Hepatocyte (in vitro differentiated cells): Measurements from ENCODE around the gene WASF3. TPM values are rescaled to one million over a fixed set of nuclear protein-coding genes. Genes with fewer than 3 reads are reported as not detected.

Experiments used
- DNase-seq: peaks from one replicate; pipeline ENCODE4 v3.0.0-alpha.2; 2016; ENCODE audit warnings: low spot score
- H2AFZ ChIP-seq: fragments of 200-600 bp; sonication (generic); 2 replicates; pipeline ENCODE4 v1.6.0; 2016; ENCODE audit warnings: antibody characterized with exemption, mild to moderate bottlenecking
- H3K27ac ChIP-seq: fragments of 200-600 bp; sonication (generic); 2 replicates; pipeline ENCODE4 v1.5.1; 2016; ENCODE audit warnings: mild to moderate bottlenecking
- H3K27me3 ChIP-seq: fragments of 200-600 bp; sonication (generic); 2 replicates; pipeline ENCODE4 v1.6.1; 2016
- H3K36me3 ChIP-seq: fragments of 200-600 bp; sonication (generic); replicated peaks from 2 replicates; pipeline ENCODE4 v1.5.1; 2016; ENCODE audit warnings: low read depth; ENCODE audit not compliant: insufficient read depth
- H3K4me1 ChIP-seq: fragments of 200-600 bp; sonication (generic); 2 replicates; pipeline ENCODE4 v1.5.1; 2016; ENCODE audit warnings: mild to moderate bottlenecking, moderate library complexity; ENCODE audit not compliant: insufficient read depth
- H3K4me2 ChIP-seq: fragments of 200-600 bp; sonication (generic); 2 replicates; pipeline ENCODE4 v1.6.0; 2016
- H3K4me3 ChIP-seq: fragments of 200-600 bp; sonication (generic); 2 replicates; pipeline ENCODE4 v1.5.1; 2016; ENCODE audit warnings: mild to moderate bottlenecking
- H3K79me2 ChIP-seq: fragments of 200-600 bp; sonication (generic); 2 replicates; pipeline ENCODE4 v1.6.0; 2017; ENCODE audit warnings: mild to moderate bottlenecking
- H3K9me2 ChIP-seq: fragments of 200-600 bp; sonication (generic); replicated peaks from 2 replicates; pipeline ENCODE4 v1.6.0; 2017; ENCODE audit warnings: mild to moderate bottlenecking; ENCODE audit not compliant: insufficient read depth
- H3K9me3 ChIP-seq: fragments of 200-600 bp; sonication (generic); 2 replicates; pipeline ENCODE4 v1.5.1; 2016; ENCODE audit warnings: low read depth, mild to moderate bottlenecking
- H4K20me1 ChIP-seq: fragments of 200-600 bp; sonication (generic); 2 replicates; pipeline ENCODE4 v1.6.0; 2016; ENCODE audit warnings: mild to moderate bottlenecking; ENCODE audit not compliant: insufficient read depth, poor library complexity, severe bottlenecking
- EZH2 ChIP-seq: fragments of 200-600 bp; sonication (generic); IDR thresholded peaks from 2 replicates; pipeline ENCODE4 v1.6.1; 2016; ENCODE audit warnings: antibody characterized with exemption, mild to moderate bottlenecking, borderline replicate concordance
- EZH2phosphoT487 ChIP-seq: fragments of 200-600 bp; sonication (generic); IDR thresholded peaks from one replicate; pipeline ENCODE4 v1.6.1; 2018; ENCODE audit warnings: antibody characterized with exemption, mild to moderate bottlenecking, low read depth, moderate library complexity; ENCODE audit not compliant: unreplicated experiment, severe bottlenecking
- WGBS: methylation state at CpG from one replicate; pipeline ENCODE4 v1.1.6; 2016; ENCODE audit warnings: low lambda C conversion rate; ENCODE audit errors: missing lambda C conversion rate; 5-methylcytosine and 5-hydroxymethylcytosine counted together
- polyA plus RNA-seq: library from polyadenylated mRNA; unstranded; fragments of >200 nt; fragmentation: Nextera tagmentation; extraction: Ambion mirVana; gene quantifications from 2 replicates; pipeline ENCODE4 v1.2.1, GENCODE V29; 2016
- total RNA-seq: library from RNA; depleted of rRNA; stranded (reverse); fragments of >200 nt; gene quantifications from 2 replicates; pipeline ENCODE4 v1.2.3, GENCODE V29; 2014
- TF ChIP-seq, protein P1 (sequence below): fragments of 200-600 bp; sonication (generic); IDR thresholded peaks from 2 replicates; pipeline ENCODE4 v1.5.1; 2016; ENCODE audit warnings: antibody characterized with exemption, mild to moderate bottlenecking; ENCODE audit not compliant: poor library complexity

Gene WASF3
- total and polyA plus RNA-seq, 2 experiments from 2014 or later, result 10.4 to 17.8 TPM

GRCh38 chr13:26695891-26696311 is 138.4 kb downstream of the WASF3 start:
- no peak overlapping the region for H3K4me2 ChIP-seq
- TF ChIP-seq, protein P1, sequence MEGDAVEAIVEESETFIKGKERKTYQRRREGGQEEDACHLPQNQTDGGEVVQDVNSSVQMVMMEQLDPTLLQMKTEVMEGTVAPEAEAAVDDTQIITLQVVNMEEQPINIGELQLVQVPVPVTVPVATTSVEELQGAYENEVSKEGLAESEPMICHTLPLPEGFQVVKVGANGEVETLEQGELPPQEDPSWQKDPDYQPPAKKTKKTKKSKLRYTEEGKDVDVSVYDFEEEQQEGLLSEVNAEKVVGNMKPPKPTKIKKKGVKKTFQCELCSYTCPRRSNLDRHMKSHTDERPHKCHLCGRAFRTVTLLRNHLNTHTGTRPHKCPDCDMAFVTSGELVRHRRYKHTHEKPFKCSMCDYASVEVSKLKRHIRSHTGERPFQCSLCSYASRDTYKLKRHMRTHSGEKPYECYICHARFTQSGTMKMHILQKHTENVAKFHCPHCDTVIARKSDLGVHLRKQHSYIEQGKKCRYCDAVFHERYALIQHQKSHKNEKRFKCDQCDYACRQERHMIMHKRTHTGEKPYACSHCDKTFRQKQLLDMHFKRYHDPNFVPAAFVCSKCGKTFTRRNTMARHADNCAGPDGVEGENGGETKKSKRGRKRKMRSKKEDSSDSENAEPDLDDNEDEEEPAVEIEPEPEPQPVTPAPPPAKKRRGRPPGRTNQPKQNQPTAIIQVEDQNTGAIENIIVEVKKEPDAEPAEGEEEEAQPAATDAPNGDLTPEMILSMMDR, result no peak
- TF ChIP-seq EZH2phosphoT487, result no peak
- no peak for TF ChIP-seq EZH2
- WGBS, result 72% methylated on average over 14 of the region's 15 CpGs
- no peaks in the 10 kb centered on the region for H3K36me3 ChIP-seq
- H3K27ac ChIP-seq, result no peak overlapping the region
- H4K20me1 ChIP-seq, result no peaks in the 10 kb centered on the region
- no peaks in the 10 kb centered on the region for H3K9me2 ChIP-seq
- H3K4me3 ChIP-seq, result no peak overlapping the region
- no peaks in the 10 kb centered on the region for H3K79me2 ChIP-seq
- no peaks in the 10 kb centered on the region for H3K27me3 ChIP-seq
- no peak overlapping the region for H2AFZ ChIP-seq
- no peaks in the 10 kb centered on the region for H3K4me1 ChIP-seq
- no peak for DNase-seq
- H3K9me3 ChIP-seq, result no peaks in the 10 kb centered on the region

- Histone ChIP-seq H3K27ac (no peak overlapping the region), H3K4me3 (no peak overlapping the region), H3K27me3 (no peaks in the 10 kb centered on the region), H4K20me1 (no peaks in the 10 kb centered on the region), H3K4me2 (no peak overlapping the region), H3K4me1 (no peaks in the 10 kb centered on the region), H3K79me2 (no peaks in the 10 kb centered on the region), H3K9me3 (no peaks in the 10 kb centered on the region), H3K36me3 (no peaks in the 10 kb centered on the region), H2AFZ (no peak overlapping the region), H3K9me2 (no peaks in the 10 kb centered on the region)
- WGBS, result 90% methylated on average over 21 of the region's 21 CpGs
- no peak for DNase-seq
- TF ChIP-seq EZH2 (no peak), EZH2phosphoT487 (no peak)
- TF ChIP-seq, protein P1, result no peak
Measured at GRCh38 chr13:26697069-26697955, 139.8 kb downstream of the WASF3 start.

- no peak for TF ChIP-seq EZH2
- TF ChIP-seq, protein P1, result peak; percentile 96
- Histone ChIP-seq H3K27ac (no peak overlapping the region), H3K36me3 (no peaks in the 10 kb centered on the region), H3K9me3 (no peaks in the 10 kb centered on the region), H4K20me1 (no peaks in the 10 kb centered on the region), H3K27me3 (no peaks in the 10 kb centered on the region), H3K4me2 (peak overlapping the region; percentile 69), H3K9me2 (no peaks in the 10 kb centered on the region), H3K4me1 (no peaks in the 10 kb centered on the region), H3K4me3 (no peak overlapping the region), H3K79me2 (no peaks in the 10 kb centered on the region), H2AFZ (peak overlapping the region; percentile 48)
- WGBS, result 27% methylated on average over 29 of the region's 29 CpGs
- peak; percentile 87 for DNase-seq
Measured at GRCh38 chr13:26698392-26699196, 141.1 kb downstream of the WASF3 start.
